ENCODE measurements around the gene RASL11B. TPM values are rescaled to one million over a fixed set of nuclear protein-coding genes. Genes with fewer than 3 reads are reported as not detected.

Gene RASL11B
- total RNA-seq, 6 experiments from 2014 or later, result 0.26 to 1.3 (median 0.37) TPM

DNA sequence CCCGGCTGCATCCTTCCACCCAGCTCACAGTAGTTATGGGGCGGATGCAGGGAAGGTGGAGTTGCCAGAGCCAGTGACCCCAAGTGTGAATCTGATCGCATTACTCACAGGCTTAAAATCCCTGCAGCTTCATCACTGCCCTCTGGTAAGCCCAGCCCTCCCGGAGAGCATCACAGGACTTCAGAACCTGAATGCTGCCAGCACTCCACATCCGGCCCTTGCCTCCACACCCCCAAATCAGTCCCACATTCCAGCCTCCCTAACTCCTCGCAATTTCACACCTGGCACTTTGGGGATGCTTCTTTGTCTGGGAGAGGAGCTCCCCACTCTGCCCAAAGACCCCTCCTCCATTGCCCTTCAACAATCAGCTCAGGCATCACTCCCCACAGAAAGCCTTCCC lies 15.6 kb downstream of the RASL11B start:
- DNase-seq (no peak), ATAC-seq (no peak)
- Histone ChIP-seq H3K4me3 (no peak overlapping the region), H3K27me3 (no peaks in the 10 kb centered on the region), H3K27ac (no peak overlapping the region), H3K9me3 (no peaks in the 10 kb centered on the region), H3K36me3 (no peaks in the 10 kb centered on the region), H3K4me1 (no peaks in the 10 kb centered on the region)
- TF ChIP-seq, protein P1, sequence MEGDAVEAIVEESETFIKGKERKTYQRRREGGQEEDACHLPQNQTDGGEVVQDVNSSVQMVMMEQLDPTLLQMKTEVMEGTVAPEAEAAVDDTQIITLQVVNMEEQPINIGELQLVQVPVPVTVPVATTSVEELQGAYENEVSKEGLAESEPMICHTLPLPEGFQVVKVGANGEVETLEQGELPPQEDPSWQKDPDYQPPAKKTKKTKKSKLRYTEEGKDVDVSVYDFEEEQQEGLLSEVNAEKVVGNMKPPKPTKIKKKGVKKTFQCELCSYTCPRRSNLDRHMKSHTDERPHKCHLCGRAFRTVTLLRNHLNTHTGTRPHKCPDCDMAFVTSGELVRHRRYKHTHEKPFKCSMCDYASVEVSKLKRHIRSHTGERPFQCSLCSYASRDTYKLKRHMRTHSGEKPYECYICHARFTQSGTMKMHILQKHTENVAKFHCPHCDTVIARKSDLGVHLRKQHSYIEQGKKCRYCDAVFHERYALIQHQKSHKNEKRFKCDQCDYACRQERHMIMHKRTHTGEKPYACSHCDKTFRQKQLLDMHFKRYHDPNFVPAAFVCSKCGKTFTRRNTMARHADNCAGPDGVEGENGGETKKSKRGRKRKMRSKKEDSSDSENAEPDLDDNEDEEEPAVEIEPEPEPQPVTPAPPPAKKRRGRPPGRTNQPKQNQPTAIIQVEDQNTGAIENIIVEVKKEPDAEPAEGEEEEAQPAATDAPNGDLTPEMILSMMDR (IDR thresholded peaks at IDR 0.05), result no peak
- TF ChIP-seq POLR2A (IDR thresholded peaks at IDR 0.05), result no peak
- intact Hi-C loops (cut with DNase I), result no loop called here
- 94% methylated on average over 2 of the region's 6 CpGs for WGBS (ENCODE audit: insufficient coverage, low coverage, low lambda C conversion rate, missing lambda C conversion rate)

DNA sequence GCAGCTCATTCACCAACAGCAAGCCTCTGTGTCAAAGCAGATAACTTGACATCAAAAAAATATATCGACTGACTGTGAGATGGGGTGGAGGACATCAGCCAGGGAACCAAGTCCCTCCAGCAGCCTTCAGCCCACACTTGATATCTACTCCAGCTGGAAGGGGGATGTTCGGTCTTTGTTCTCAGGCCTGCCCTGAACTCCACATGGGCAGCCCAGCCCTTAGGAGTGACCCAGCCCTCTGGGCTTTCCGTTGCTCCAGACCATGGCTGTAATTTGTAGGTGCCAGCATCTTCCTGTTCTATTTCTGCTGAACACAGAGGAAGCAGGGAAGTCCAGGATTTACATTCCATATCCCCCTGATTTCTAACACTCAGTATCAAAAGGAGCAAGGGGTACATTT lies 17.4 kb downstream of the RASL11B start:
- H3K9me3 ChIP-seq, result no peaks in the 10 kb centered on the region
- H3K4me1 ChIP-seq, result no peaks in the 10 kb centered on the region
- ATAC-seq, result no peak
- no peak overlapping the region for H3K4me3 ChIP-seq
- TF ChIP-seq POLR2A (IDR thresholded peaks at IDR 0.05), result no peak
- TF ChIP-seq, protein P1 (IDR thresholded peaks at IDR 0.05), result no peak
- no peaks in the 10 kb centered on the region for H3K36me3 ChIP-seq
- no peak for DNase-seq
- no peaks in the 10 kb centered on the region for H3K27me3 ChIP-seq
- intact Hi-C loops (cut with DNase I), result no loop called here
- WGBS (ENCODE audit: insufficient coverage, low coverage, low lambda C conversion rate, missing lambda C conversion rate), result 80% methylated on average over 1 of the region's 3 CpGs
- H3K27ac ChIP-seq, result no peak overlapping the region

DNA sequence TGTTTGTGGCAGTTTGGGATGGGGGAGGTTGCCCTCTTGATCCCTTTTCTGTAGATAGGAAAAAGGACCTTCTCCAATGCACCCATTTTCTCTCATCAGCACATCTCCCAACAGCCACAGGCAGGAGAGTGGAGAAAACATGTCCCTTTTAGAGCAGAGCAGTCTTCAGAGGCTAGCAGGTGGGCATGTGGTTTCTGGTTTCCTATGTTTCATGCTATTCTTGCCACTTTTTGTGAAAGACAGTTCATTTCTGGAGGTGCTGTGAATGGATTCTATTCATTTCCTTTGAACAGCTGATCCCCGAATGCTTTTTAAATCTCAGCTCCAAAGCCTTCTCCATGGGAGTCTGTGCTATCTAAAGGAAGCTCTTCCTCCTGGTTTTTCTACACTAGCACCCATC lies 18.9 kb downstream of the RASL11B start:
- Histone ChIP-seq H3K4me1 (no peaks in the 10 kb centered on the region), H3K27ac (no peak overlapping the region), H3K36me3 (no peaks in the 10 kb centered on the region), H3K4me3 (no peak overlapping the region), H3K9me3 (no peaks in the 10 kb centered on the region), H3K27me3 (no peaks in the 10 kb centered on the region)
- WGBS (ENCODE audit: insufficient coverage, low coverage, low lambda C conversion rate, missing lambda C conversion rate), result 100% methylated on average over 1 of the region's 1 CpG
- intact Hi-C loops (cut with DNase I), result no loop called here
- ATAC-seq (no peak), DNase-seq (no peak)
- TF ChIP-seq, protein P1 (IDR thresholded peaks at IDR 0.05), result no peak
- no peak for TF ChIP-seq POLR2A (IDR thresholded peaks at IDR 0.05)

DNA sequence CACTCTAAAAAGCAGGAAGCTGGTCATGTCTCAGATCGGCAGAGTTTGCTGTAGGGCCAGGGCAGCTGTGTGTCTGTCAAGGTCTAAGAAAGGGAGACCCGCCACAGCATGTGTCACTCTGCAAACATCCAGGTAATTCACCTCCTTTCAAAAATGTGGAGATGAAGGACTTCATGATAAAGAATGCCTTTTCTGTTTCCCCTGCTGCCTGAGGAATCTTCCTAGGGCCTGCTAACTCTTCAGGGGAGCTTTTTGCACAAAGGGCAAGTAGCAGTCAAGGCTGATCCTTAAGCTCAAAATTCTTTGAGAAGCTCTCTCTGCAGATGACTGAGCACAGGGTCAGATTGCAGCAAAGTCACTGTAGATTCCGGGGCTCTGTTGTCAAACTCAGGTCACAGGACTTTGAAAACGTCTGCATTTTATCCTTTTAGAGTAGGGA lies 21.1 kb downstream of the RASL11B start:
- H3K4me1 ChIP-seq, result no peaks in the 10 kb centered on the region
- H3K36me3 ChIP-seq, result no peaks in the 10 kb centered on the region
- no peak overlapping the region for H3K4me3 ChIP-seq
- no peak for TF ChIP-seq POLR2A (IDR thresholded peaks at IDR 0.05)
- TF ChIP-seq, protein P1 (IDR thresholded peaks at IDR 0.05), result no peak
- 72% methylated on average over 3 of the region's 4 CpGs for WGBS (ENCODE audit: insufficient coverage, low coverage, low lambda C conversion rate, missing lambda C conversion rate)
- no peaks in the 10 kb centered on the region for H3K9me3 ChIP-seq
- DNase-seq (no peak), ATAC-seq (no peak)
- no peak overlapping the region for H3K27ac ChIP-seq
- H3K27me3 ChIP-seq, result no peaks in the 10 kb centered on the region
- intact Hi-C loops (cut with DNase I), result no loop called here
